ENCODE results near the gene BMP5.

The BMP5 gene

GRCh38 chr6:55825402-55826051 lies 49.9 kb downstream of the BMP5 start:
- peak; percentile 43 for DNase-seq
- in situ Hi-C loops (cut with HindIII; ENCODE audit: low pct_ligation_motif_present, low pct_unique_long_range_greater_than_20kb, low sequenced_read_pairs) = no loop called here

DNA sequence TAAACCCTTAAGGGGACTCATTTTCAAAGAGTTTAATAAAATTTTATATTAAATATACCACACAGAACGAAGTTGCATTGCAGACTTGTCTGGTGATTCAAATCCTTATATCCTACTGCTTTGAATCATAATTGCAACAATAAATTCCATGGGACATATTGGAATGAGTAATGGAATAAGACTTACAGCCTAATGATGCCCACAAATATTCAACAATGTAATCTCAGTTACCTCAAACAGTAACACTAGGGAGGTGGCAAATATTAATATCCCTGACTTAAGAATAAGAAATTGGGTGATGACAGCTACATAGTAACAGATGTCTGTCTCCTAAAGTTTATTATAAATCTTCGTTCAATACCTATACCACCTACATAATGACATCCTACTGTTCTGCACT lies 52.6 kb downstream of the BMP5 start:
- in situ Hi-C loops (cut with HindIII; ENCODE audit: low pct_ligation_motif_present, low pct_unique_long_range_greater_than_20kb, low sequenced_read_pairs) = no loop called here
- DNase-seq = no peak

DNA sequence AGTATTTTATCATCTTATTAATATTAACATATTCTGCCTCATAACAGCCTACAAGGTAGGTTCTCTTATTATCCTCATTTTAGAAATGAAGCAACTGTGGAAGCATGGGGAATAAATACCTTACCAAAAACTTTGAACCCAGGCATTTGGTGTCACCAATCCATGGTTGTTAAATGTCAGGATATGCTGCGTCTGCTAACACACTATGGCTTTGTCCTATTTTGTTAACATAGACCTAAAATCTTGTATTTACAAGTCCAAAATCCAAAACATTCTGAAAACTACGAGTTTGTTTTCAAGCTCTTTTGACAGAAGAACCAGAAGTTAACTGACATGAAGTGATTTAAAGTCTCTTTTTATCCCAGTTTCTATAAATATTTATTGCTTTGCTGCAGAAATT lies 53.4 kb downstream of the BMP5 start:
- in situ Hi-C loops (cut with HindIII; ENCODE audit: low pct_ligation_motif_present, low pct_unique_long_range_greater_than_20kb, low sequenced_read_pairs) = no loop called here
- DNase-seq = no peak

DNA sequence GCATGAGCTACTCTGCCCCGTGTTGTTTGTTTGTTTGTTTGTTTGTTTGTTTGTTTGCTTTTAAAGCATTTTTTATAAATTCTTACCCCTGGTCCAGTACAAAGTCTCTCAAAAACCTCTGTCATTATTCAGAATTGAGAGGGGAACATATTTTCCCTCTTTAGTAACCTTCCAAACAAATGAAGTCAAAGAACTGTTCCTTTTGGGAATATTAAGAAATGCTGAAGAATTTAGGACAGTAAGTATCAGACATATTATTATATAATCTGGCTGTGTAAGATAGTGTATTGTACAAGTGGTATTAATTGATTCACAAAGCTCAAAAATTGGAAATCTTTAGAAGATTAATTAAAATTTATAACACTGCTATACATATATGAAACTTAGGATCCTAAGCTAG lies 54.7 kb downstream of the BMP5 start:
- DNase-seq = no peak
- in situ Hi-C loops (cut with HindIII; ENCODE audit: low pct_ligation_motif_present, low pct_unique_long_range_greater_than_20kb, low sequenced_read_pairs) = no loop called here

DNA sequence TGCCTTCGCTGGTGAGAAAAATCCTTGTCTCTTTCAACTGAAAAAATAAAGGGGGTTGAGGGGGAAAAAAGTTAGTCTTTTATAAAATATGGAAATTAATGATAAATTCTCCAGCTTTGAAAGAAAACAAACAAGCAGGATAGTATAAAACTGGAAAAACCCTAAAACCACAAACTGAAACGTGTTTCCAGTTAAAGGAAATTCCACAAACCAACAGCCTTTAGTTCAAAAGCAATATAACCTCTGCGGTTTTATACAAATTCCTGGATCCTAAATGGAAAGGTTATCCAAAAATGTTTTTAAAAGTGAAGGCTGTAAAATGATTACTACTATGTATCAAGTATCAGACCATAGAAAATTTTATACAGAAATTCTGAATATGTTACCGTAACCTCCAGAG lies 55.6 kb downstream of the BMP5 start:
- no peak for DNase-seq
- in situ Hi-C loops (cut with HindIII; ENCODE audit: low pct_ligation_motif_present, low pct_unique_long_range_greater_than_20kb, low sequenced_read_pairs) = no loop called here

DNA sequence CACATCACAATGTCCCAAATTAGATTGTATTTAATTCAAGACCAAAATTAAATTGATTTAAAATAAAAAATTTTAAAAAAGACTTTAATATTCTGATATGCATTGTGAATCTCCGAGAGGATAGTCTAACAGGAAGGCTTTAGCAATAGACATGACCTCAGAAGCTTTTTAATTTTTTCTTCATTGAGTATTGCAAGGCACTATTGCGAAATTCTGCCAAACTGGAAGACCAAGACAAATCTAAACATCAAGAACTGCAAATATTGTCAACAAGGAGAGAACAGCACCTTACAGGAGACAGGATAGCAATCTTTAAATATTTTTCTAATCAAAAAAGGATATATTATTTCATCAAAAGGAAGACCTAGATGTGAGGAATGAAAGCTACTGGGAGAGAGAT lies 56.9 kb downstream of the BMP5 start:
- in situ Hi-C loops (cut with HindIII; ENCODE audit: low pct_ligation_motif_present, low pct_unique_long_range_greater_than_20kb, low sequenced_read_pairs) = no loop called here
- DNase-seq = no peak

GRCh38 chr6:55812509-55812908 lies 62.9 kb downstream of the BMP5 start:
- DNase-seq = no peak
- in situ Hi-C loops (cut with HindIII; ENCODE audit: low pct_ligation_motif_present, low pct_unique_long_range_greater_than_20kb, low sequenced_read_pairs) = no loop called here

- DNase-seq = no peak
- in situ Hi-C loops (cut with HindIII; ENCODE audit: low pct_ligation_motif_present, low pct_unique_long_range_greater_than_20kb, low sequenced_read_pairs) = no loop called here
These were observed 64.3 kb downstream of the BMP5 start for GRCh38 chr6:55811074-55811473.

GRCh38 chr6:55802259-55802658 lies 73.1 kb downstream of the BMP5 start:
- DNase-seq = no peak
- in situ Hi-C loops (cut with HindIII; ENCODE audit: low pct_ligation_motif_present, low pct_unique_long_range_greater_than_20kb, low sequenced_read_pairs) = no loop called here

- in situ Hi-C loops (cut with HindIII; ENCODE audit: low pct_ligation_motif_present, low pct_unique_long_range_greater_than_20kb, low sequenced_read_pairs) = no loop called here
- no peak for DNase-seq
These were observed 76.8 kb downstream of the BMP5 start for GRCh38 chr6:55798571-55798970.

DNA sequence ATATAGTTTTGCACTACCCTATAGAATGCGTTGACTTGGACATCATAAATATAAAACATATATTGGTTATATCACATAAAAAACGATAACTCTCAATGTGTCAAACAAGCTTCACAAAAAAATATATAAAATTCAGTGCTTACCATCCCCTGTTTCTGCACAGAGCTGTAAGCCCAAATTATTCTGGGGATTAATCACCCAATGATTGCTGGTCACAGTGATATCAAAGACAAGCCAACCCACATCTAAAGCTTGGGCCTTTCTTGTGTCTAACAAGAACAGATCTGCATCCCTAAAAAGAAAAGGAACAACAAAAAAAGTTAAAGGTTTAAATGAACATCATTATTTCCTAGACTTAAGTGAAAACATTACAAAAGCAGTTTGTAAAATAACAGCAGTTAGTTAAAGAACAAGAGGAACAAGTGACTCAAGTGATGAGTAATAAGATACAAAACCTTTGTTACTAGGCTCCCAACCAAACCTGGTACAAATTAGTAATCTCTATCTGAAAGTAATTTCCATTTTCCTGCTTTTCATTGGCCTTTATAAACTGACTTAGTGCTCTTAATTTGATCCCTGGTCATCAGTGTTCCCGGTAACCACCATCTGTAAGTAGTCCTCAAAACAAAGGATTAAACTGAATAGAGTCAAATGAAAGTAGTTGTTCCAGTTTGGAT lies 81.1 kb downstream of the BMP5 start:
- peak; percentile 7 for DNase-seq
- in situ Hi-C loops (cut with HindIII; ENCODE audit: low pct_ligation_motif_present, low pct_unique_long_range_greater_than_20kb, low sequenced_read_pairs) = no loop called here

DNA sequence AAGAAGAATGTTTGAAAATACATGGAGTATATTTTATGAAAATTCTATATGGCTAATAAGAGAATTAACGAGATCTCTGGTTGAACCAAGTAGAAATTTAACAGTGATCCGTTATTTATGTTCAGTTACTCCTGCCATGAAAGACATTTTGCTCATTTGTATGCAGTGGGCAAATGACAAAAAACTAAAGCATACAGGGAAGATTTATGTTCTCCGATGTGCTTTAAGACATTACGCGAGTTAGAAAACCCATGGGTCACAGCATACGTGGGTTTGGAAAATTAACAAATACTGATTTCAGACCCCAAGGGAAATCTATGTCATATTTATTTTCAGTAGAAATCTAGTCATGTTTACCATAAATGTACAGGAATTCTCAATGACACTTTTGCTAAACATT lies 90.1 kb downstream of the BMP5 start:
- no peak for DNase-seq
- in situ Hi-C loops (cut with HindIII; ENCODE audit: low pct_ligation_motif_present, low pct_unique_long_range_greater_than_20kb, low sequenced_read_pairs) = no loop called here

DNA sequence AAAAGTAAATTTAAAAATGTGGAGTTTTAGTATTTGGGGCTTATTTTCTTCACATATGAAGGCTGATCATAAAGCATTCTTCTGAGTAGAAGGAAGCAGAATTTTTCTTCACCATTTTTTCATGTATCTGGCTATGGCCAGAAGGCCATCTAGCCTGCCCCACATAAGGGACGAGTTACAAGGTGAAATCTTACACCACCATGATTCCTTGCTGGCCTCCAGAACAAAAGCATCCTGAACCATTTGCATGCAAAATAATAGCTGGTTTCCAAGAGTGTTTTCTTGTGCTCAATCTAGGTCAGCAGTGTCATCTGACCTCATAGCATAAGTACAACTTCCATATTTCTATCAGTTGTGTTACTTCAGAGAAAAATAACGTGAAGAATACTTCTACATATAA lies 93.1 kb downstream of the BMP5 start:
- in situ Hi-C loops (cut with HindIII; ENCODE audit: low pct_ligation_motif_present, low pct_unique_long_range_greater_than_20kb, low sequenced_read_pairs) = no loop called here
- DNase-seq = no peak

DNA sequence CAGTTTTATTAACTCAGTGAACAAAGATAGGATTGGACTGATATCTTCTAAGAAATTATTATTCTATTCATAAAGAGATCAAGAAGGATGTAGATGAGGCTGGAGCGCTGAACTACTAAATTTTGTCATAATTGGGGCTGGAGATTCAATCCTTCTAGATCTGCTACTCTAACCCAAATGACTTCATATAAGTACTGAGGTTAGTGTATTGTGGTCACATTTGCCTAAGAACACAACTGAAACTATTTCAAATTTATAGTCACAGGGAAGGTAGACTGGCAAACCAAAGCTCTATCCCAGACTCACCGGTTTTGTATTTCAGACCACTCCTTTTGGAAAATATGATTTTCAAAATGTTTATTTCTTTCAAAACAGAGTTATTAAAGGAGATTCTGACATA lies 96.7 kb downstream of the BMP5 start:
- no peak for DNase-seq
- in situ Hi-C loops (cut with HindIII; ENCODE audit: low pct_ligation_motif_present, low pct_unique_long_range_greater_than_20kb, low sequenced_read_pairs) = no loop called here

DNA sequence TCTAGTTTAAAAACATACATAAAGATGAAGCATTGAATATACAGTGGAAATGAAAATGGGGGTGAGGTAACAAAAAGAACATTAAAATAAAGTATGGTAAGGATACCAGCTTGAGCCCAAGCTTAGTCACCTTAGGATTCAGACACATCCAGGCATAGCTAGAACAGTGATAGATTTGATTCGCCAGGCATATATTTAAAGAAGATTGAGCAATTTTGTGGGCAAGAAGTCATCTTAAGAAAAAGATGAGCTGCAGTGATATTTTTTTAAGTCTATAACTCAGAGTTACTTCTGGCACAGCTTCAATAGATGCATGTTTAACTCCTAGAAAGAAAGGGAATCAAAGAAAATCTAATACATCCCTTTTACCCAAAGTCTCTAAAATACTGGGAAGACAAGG lies 97.9 kb downstream of the BMP5 start:
- in situ Hi-C loops (cut with HindIII; ENCODE audit: low pct_ligation_motif_present, low pct_unique_long_range_greater_than_20kb, low sequenced_read_pairs) = no loop called here
- DNase-seq = no peak

DNA sequence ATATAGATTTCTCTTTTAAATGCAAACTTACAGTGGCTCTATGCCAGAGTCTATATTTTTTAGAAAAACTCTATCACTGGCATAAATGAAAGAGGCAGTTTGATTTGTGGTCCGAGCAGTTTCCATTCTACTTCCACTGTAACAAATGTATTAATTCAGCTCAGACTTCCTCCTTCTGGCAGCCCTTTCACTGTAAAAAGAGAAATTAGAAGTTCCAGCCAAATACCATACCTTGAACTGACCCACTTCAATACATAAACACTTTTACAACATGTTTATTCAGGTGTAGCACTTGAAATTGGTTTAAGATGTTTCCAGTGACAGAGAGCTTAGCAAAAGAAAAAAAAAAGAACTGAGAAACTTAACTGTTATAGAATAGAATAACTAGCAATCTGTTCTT lies 99.3 kb downstream of the BMP5 start:
- in situ Hi-C loops (cut with HindIII; ENCODE audit: low pct_ligation_motif_present, low pct_unique_long_range_greater_than_20kb, low sequenced_read_pairs) = no loop called here
- no peak for DNase-seq

DNA sequence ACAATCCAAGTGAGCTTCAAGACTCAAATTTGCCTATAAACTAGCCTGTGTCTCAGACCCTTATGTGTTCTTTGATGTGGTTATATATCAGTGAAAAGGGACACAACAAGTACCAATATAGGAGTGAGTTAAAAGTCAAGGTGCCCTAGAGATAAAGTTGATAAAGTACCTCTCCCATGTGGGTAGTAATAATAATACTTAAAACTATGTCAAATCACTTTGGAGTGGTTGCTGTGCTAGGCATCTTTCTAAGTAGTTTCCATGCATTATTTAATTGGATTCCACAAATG lies 100.4 kb downstream of the BMP5 start:
- DNase-seq = no peak
- in situ Hi-C loops (cut with HindIII; ENCODE audit: low pct_ligation_motif_present, low pct_unique_long_range_greater_than_20kb, low sequenced_read_pairs) = no loop called here

GRCh38 chr6:55774286-55775028 lies 100.9 kb downstream of the BMP5 start:
- DNase-seq = no peak
- in situ Hi-C loops (cut with HindIII; ENCODE audit: low pct_ligation_motif_present, low pct_unique_long_range_greater_than_20kb, low sequenced_read_pairs) = no loop called here

DNA sequence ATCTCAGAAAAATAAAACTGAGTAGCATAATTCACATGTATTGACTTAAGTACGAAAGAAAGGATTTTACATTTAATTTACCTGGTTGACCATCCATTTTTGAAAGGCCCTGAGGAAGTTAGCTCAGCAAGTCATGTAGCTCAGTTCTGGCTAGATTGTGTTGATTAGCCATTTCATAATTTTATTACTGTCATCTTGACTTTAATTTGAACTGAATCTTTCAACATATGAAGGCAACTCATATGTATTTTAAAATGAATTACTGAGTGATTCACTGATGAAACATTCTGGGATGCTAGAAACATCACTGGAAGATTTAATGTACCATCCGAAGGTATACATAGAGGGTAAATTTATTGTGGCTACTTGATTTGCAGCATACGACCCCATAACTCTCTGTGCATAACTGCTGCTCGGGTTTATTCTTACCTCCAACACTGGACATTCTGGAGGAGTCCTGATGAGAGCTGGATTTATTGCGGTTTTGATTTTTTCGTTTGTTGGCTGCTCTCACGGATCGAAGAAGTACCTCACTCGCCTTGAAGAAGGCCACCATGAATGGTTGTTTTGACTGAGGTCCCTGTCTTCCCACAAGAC lies 101.7 kb downstream of the BMP5 start:
- in situ Hi-C loops (cut with HindIII; ENCODE audit: low pct_ligation_motif_present, low pct_unique_long_range_greater_than_20kb, low sequenced_read_pairs) = no loop called here
- DNase-seq = no peak

DNA sequence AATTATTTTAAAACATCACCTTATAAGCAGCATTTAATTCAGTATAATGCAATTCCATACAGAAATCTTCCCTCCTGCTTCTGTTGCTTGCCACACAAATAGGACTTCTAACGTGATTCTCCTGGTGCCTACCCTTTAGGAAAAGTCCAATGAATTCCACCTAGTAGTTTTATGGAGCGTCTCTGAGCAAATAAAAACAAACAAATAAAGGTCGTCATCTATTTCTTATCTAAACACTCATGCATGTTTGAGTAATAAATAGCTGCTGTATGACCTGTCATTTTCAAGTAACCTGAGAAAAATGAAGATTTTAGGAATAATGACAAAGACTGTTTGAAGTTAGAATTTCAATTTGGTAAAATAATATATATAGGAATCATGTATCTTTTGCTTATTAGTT lies 102.7 kb downstream of the BMP5 start:
- in situ Hi-C loops (cut with HindIII; ENCODE audit: low pct_ligation_motif_present, low pct_unique_long_range_greater_than_20kb, low sequenced_read_pairs) = no loop called here
- no peak for DNase-seq
